ENCODE data around the gene MARK3.

MARK3 gene

GRCh38 chr14:103512701-103513611 is 127.7 kb downstream of the MARK3 start:
- DNase-seq (ENCODE audit: low spot score): peak; percentile 88

- DNase-seq (ENCODE audit: low spot score): no peak
Observed at GRCh38 chr14:103514596-103515421, 129.6 kb downstream of the MARK3 start.

- DNase-seq (ENCODE audit: low spot score): no peak
Observed at GRCh38 chr14:103516426-103517173, 131.4 kb downstream of the MARK3 start.

GRCh38 chr14:103517174-103517566 is 132.0 kb downstream of the MARK3 start:
- DNase-seq (ENCODE audit: low spot score): no peak

- DNase-seq (ENCODE audit: low spot score): no peak
Observed at GRCh38 chr14:103517721-103518421, 132.7 kb downstream of the MARK3 start.

- peak; percentile 60 for DNase-seq (ENCODE audit: low spot score)
Observed at GRCh38 chr14:103518422-103519042, 133.3 kb downstream of the MARK3 start.

GRCh38 chr14:103519043-103519836 is 134.0 kb downstream of the MARK3 start:
- no peak for DNase-seq (ENCODE audit: low spot score)

- peak; percentile 71 for DNase-seq (ENCODE audit: low spot score)
Observed at GRCh38 chr14:103519837-103520212, 134.6 kb downstream of the MARK3 start.

GRCh38 chr14:103520269-103520656 is 135.0 kb downstream of the MARK3 start:
- DNase-seq (ENCODE audit: low spot score): no peak

GRCh38 chr14:103520657-103521437 is 135.6 kb downstream of the MARK3 start:
- peak; percentile 73 for DNase-seq (ENCODE audit: low spot score)

GRCh38 chr14:103521438-103521950 is 136.3 kb downstream of the MARK3 start:
- DNase-seq (ENCODE audit: low spot score): no peak

GRCh38 chr14:103521951-103522563 is 136.8 kb downstream of the MARK3 start:
- DNase-seq (ENCODE audit: low spot score): no peak

- peak; percentile 57 for DNase-seq (ENCODE audit: low spot score)
Observed at GRCh38 chr14:103522649-103523574, 137.7 kb downstream of the MARK3 start, which contains the start of gene CKB. TSS of gene CKB (minus strand) at chr14:103522830. CDS start at chr14:103522493, 337 bp downstream.

- no peak for DNase-seq (ENCODE audit: low spot score)
Observed at GRCh38 chr14:103523575-103523954, 138.3 kb downstream of the MARK3 start.

GRCh38 chr14:103524002-103524935 is 139.1 kb downstream of the MARK3 start:
- DNase-seq (ENCODE audit: low spot score): no peak

GRCh38 chr14:103525430-103526246 is 140.4 kb downstream of the MARK3 start:
- DNase-seq (ENCODE audit: low spot score): peak; percentile 52

Data from kidney tubule cell (primary cell).